Natural killer cell treated with Interleukin-12 subunit alpha and Interleukin-12 subunit beta and Interleukin-15 and Interleukin-18, amount 100 ng/mL, for 72 hours (primary cell): ENCODE results near the gene NCMAP. TPM values are rescaled to one million over a fixed set of nuclear protein-coding genes. Genes with fewer than 3 reads are reported as not detected.

Experiments used
- ATAC-seq, 2 donors: fragments of 150-1000 bp; cut with Tn5 transposase in 1 of 2; sonication (Bioruptor Pico), chemical (Tn5 transposase) in 1 of 2; 2 replicates each; pipeline ENCODE4 v1.10.0; 2021
- DNase-seq: peaks from one replicate; pipeline ENCODE4 v3.0.0; 2022; ENCODE audit warnings: low spot score
- H3K27ac Mint-ChIP-seq, 2 donors: 1 replicate in 1 of 2; 2 replicates in 1 of 2; pipeline ENCODE4 v1.8.0; 2022; ENCODE audit warnings: mixed read lengths in 2 of 2, mild to moderate bottlenecking in 1 of 2, moderate library complexity in 1 of 2
- H3K27me3 Mint-ChIP-seq, 2 donors: 1 replicate in 1 of 2; 2 replicates in 1 of 2; pipeline ENCODE4 v1.8.0; 2022; ENCODE audit warnings: mixed read lengths in 2 of 2
- H3K36me3 Mint-ChIP-seq: one replicate; pipeline ENCODE4 v1.8.0; 2022; ENCODE audit warnings: mixed read lengths
- H3K4me1 Mint-ChIP-seq, 2 donors: 1 replicate in 1 of 2; 2 replicates in 1 of 2; pipeline ENCODE4 v1.8.0; 2022; ENCODE audit warnings: low read depth in 2 of 2, mixed read lengths in 2 of 2, mild to moderate bottlenecking in 1 of 2
- H3K4me3 Mint-ChIP-seq: one replicate; pipeline ENCODE4 v1.8.0; 2022; ENCODE audit warnings: mixed read lengths
- H3K9me3 Mint-ChIP-seq: 2 replicates; pipeline ENCODE4 v1.8.0; 2022; ENCODE audit warnings: mixed read lengths
- total RNA-seq, 2 donors: library from RNA; stranded (reverse); gene quantifications; one replicate each; pipeline ENCODE4 v1.2.3, GENCODE V29; 2022

Gene NCMAP
- total RNA-seq, 2 donors from 2014 or later = not detected

DNA sequence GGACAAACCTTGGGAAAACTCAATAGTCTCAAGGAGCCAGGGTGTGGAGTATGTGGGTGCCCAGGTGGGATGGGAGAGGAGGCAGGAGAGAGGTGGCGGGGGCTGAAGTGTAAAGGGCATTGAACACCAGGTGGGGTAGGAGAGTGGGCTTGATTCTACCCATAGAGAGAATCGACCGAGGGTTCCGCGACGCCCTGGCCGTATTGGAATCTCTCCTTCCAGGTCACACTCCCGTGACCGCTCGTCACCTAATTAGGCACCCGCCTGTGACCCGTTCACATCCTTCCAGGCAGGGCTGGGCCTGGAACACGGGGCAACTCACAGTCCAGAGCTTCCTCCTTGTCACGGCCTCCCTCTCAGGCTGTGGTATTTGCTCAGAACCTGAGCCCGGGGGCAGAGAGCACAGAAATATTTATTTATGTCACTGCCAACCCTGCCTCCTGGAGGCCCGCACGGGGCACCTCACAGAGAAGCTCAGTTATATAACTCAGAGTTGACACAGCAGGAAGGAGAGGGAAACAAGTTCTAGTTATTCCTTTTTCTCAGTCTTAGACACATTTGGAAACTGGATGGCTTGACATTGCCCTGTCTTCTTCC is 12.0 kb downstream of the NCMAP start:
- Mint-ChIP-seq H3K4me3 (no peak overlapping the region), H3K9me3 (no peaks in the 10 kb centered on the region), H3K4me1 (peaks cover 7 to 9% of the 10 kb centered on the region in 2 donors), H3K36me3 (no peaks in the 10 kb centered on the region), H3K27me3 (peaks cover 2 to 14% of the 10 kb centered on the region in 2 donors), H3K27ac (no peak overlapping the region)
- ATAC-seq = no peak
- DNase-seq = peak; percentile 3

DNA sequence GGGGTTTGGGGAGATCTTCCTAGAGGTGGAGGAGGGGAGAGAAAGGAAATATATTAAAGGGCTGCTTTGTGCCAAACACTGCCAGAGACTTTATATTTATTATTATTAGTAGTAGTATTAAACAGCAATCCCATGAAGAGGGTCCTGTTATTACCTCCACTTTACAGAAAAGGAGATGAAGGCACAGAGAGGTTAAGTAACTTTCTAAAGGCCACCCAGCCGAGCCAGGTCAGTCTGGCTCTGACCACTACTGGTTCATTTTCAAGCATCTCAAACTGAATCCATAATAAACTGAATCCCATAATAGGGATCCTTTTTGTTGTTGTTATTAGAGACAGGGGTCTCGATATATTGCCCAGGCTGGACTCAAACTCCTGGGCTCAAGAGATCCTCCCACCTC is 12.6 kb downstream of the NCMAP start:
- ATAC-seq (no peak), DNase-seq (no peak)
- no peaks in the 10 kb centered on the region for H3K36me3 Mint-ChIP-seq
- peaks cover 0 to 12% of the 10 kb centered on the region in 2 donors for H3K27me3 Mint-ChIP-seq
- no peak overlapping the region for H3K27ac Mint-ChIP-seq
- no peaks in the 10 kb centered on the region for H3K9me3 Mint-ChIP-seq
- H3K4me3 Mint-ChIP-seq = no peak overlapping the region
- peaks cover 7 to 9% of the 10 kb centered on the region in 2 donors for H3K4me1 Mint-ChIP-seq

DNA sequence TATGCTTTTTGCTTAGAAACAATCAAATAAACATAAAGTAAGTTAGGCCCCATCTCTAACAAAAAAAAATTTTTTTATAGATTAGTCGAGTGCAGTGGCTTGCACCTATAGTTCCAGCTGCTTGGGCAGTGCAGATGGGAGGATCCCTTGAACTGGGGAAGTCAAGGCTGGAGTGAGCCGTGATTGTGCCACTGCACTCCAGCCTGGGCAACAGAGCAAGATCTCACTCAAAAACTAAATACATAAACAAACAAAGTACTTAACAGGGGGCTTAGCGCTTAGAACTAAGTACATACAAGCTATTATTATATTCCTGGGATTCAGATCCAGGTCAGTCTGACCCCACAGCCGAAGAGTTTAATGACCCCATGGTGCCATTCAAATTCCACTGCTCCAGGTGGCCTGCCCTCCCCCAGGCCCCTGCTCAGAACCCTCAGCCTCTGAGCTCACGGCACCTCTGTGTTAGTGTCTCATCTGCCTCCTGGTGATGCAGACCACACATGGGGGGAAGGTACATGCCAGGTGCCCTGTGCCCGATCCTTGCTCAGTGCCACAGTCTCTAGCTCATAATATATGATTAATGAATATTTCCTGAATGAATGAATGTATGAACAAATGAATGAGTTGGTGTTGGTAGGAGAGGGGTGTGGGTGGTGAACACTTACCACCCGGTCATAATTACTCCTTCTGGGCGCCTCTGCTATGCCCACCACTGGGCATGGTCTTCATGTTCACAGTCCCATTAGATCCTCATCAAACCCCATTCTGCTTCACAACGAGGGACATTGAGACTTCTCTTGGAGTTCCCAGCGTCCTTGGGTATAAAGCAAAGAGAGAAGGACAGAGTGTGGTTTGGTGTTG is 14.6 kb downstream of the NCMAP start:
- Mint-ChIP-seq H3K27me3 (peaks cover 0 to 8% of the 10 kb centered on the region in 2 donors), H3K4me3 (no peak overlapping the region), H3K9me3 (no peaks in the 10 kb centered on the region), H3K27ac (no peak overlapping the region), H3K4me1 (peaks cover 7 to 9% of the 10 kb centered on the region in 2 donors), H3K36me3 (no peaks in the 10 kb centered on the region)
- ATAC-seq (no peak), DNase-seq (peak; percentile 42)

DNA sequence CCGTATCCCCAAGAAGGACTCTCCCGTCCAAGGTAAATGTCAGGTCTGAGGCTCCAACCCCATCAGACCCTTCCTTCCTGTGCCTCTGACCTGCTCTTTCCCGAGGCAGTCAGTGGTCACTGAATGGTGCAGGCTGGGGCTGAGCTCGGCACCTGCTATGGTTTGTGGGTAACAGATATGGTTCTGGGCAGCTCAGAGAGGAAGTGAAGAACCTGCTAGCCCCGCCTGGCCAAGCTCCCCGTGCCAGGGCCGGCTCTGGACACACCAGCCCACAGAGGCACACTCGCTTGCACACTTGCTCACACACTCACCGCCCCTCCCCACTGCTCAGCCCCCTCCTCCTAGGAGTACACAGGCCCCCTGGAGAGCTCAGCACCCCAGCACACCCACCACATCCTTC is 16.4 kb downstream of the NCMAP start:
- peak overlapping the region in 1 of 2 donors; percentile 90 for H3K27ac Mint-ChIP-seq
- no peaks in the 10 kb centered on the region for H3K9me3 Mint-ChIP-seq
- peak overlapping the region; percentile 15 for H3K4me3 Mint-ChIP-seq
- ATAC-seq (peak; percentile 79 to 80), DNase-seq (no peak)
- H3K27me3 Mint-ChIP-seq = peaks cover 0 to 2% of the 10 kb centered on the region in 2 donors
- peaks cover 7 to 9% of the 10 kb centered on the region in 2 donors for H3K4me1 Mint-ChIP-seq
- no peaks in the 10 kb centered on the region for H3K36me3 Mint-ChIP-seq

DNA sequence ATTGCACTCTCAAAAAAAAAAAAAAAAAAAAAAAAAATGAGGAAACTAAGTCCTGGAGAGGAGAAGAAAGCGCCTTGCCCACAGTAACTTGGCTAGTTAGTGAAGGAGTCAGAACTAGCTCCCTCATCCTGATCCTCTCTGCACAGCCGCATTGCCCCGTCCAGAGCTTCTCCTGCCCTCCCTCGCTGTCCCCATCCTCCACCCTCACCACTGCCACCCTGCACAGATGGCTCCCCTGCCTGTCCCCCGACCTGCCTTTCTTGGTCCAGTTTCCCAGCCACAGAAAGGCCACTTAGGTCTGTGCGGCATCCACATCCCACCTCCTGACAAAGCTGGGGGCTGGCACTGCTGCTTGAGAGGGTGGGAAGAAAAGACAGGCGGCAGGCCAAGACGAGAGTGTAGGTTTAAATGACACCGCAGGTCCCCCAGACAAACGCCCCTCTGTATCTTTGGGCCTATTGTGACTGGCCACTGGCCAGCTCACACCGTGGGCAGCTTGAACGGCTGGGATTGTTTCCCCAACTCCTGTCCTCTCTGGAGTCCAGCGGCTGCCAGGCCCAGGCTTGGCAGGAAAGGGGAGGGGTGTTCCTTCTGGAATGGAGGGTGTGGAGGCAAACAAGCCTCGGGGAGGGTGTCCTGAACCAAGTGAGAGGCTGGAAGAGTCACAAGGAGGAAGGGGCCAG is 20.2 kb downstream of the NCMAP start:
- peaks cover 0 to 4% of the 10 kb centered on the region in 2 donors for H3K27me3 Mint-ChIP-seq
- H3K27ac Mint-ChIP-seq = no peak overlapping the region
- H3K4me1 Mint-ChIP-seq = peaks cover 7 to 9% of the 10 kb centered on the region in 2 donors
- no peak overlapping the region for H3K4me3 Mint-ChIP-seq
- ATAC-seq (no peak), DNase-seq (no peak)
- H3K9me3 Mint-ChIP-seq = no peaks in the 10 kb centered on the region
- no peaks in the 10 kb centered on the region for H3K36me3 Mint-ChIP-seq

DNA sequence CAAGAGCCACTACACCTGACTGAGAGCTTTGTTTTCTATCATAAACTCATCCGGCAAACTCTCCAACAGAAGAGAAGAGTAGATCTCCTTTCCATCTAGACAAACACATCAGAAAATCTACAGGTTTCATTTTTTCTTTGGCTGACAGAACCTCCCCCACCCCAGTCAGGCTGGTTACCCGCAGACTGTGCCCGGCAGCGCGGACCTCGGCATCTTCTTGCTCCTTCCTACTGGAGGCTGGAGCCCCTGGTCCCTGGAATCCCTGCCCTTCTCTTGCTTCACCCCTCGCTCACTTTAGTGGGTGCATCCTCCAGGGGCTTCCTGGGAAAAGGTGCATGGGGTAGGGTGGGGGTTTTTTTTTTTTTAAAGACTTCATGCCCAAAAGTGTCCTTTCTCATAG is 23.0 kb downstream of the NCMAP start:
- DNase-seq (no peak), ATAC-seq (no peak)
- Mint-ChIP-seq H3K4me3 (no peak overlapping the region), H3K9me3 (no peaks in the 10 kb centered on the region), H3K27ac (no peak overlapping the region), H3K4me1 (no peaks in the 10 kb centered on the region), H3K27me3 (peaks cover 0 to 4% of the 10 kb centered on the region in 2 donors), H3K36me3 (no peaks in the 10 kb centered on the region)

DNA sequence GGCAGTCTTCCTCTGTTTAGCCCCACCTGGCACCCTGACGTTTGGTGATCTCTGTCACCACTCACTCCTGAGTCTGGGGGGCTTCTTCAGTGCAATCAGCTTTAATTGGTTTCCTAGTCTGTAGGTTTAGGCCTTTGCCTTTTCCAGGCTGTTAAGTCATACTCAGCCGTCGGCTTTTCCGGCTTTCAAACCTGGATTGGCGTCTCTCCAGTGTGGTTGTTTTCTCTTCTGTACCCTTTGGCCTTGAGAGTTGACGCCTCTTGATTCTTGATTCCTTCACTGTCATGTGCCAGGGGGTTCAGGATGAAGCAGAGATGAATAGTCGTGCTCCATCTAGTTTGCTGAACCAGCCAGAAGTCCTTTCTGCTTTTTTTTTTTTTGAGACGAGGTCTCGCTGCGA is 24.9 kb downstream of the NCMAP start:
- no peak overlapping the region for H3K27ac Mint-ChIP-seq
- peaks cover 9 to 14% of the 10 kb centered on the region in 2 donors for H3K27me3 Mint-ChIP-seq
- DNase-seq = no peak
- ATAC-seq = no peak
- H3K4me3 Mint-ChIP-seq = no peak overlapping the region
- no peaks in the 10 kb centered on the region for H3K9me3 Mint-ChIP-seq
- no peaks in the 10 kb centered on the region for H3K4me1 Mint-ChIP-seq
- H3K36me3 Mint-ChIP-seq = no peaks in the 10 kb centered on the region

DNA sequence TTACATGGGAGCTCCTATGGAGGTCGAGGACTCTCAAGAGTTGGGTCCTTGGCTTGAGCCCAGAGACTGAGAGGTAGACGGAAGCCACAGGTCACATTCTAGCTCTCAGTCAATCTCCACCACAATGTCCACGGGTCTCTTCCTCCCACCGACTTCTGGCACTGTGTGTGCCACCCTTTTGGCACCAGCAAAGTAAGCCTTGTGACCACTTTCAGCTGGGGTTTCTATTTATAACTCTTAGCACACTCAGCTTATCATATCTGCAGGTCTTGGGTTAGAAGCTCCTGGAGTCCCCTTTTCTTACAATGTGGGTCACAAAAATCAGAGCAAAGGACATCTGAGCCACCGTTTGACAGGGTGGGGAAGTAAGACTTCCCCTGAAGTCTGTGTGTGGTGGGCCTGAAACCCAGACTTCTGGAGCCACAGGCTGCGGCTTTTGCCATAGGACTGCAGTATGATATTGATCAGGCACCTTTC is 28.3 kb downstream of the NCMAP start:
- DNase-seq (no peak), ATAC-seq (no peak)
- no peak overlapping the region for H3K27ac Mint-ChIP-seq
- H3K27me3 Mint-ChIP-seq = peaks cover 12 to 14% of the 10 kb centered on the region in 2 donors
- no peak overlapping the region for H3K4me3 Mint-ChIP-seq
- no peaks in the 10 kb centered on the region for H3K36me3 Mint-ChIP-seq
- H3K4me1 Mint-ChIP-seq = no peaks in the 10 kb centered on the region
- no peaks in the 10 kb centered on the region for H3K9me3 Mint-ChIP-seq

DNA sequence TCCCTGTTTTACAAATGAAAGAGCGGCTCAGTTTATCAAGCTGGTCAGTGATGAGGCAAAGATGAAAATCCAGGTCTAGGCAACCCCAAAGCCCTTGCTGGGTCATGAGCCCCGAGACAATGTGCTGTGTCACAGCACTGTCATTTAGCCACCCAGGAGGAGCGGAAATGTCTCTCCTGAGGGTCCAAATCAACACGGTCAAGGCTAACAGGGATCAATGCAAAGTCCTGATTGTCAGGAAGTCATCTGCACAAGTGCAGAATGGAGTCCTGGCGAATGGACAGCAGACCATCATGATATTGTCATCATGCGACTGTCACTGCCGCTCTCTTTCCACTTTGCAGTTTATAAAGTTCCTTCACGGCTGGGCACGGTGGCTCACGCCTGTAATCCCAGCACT is 30.2 kb downstream of the NCMAP start:
- DNase-seq (no peak), ATAC-seq (no peak)
- no peaks in the 10 kb centered on the region for H3K4me1 Mint-ChIP-seq
- H3K27me3 Mint-ChIP-seq = peaks cover 12 to 13% of the 10 kb centered on the region in 2 donors
- H3K36me3 Mint-ChIP-seq = no peaks in the 10 kb centered on the region
- no peaks in the 10 kb centered on the region for H3K9me3 Mint-ChIP-seq
- no peak overlapping the region for H3K4me3 Mint-ChIP-seq
- H3K27ac Mint-ChIP-seq = peak overlapping the region in 1 of 2 donors; percentile 29

DNA sequence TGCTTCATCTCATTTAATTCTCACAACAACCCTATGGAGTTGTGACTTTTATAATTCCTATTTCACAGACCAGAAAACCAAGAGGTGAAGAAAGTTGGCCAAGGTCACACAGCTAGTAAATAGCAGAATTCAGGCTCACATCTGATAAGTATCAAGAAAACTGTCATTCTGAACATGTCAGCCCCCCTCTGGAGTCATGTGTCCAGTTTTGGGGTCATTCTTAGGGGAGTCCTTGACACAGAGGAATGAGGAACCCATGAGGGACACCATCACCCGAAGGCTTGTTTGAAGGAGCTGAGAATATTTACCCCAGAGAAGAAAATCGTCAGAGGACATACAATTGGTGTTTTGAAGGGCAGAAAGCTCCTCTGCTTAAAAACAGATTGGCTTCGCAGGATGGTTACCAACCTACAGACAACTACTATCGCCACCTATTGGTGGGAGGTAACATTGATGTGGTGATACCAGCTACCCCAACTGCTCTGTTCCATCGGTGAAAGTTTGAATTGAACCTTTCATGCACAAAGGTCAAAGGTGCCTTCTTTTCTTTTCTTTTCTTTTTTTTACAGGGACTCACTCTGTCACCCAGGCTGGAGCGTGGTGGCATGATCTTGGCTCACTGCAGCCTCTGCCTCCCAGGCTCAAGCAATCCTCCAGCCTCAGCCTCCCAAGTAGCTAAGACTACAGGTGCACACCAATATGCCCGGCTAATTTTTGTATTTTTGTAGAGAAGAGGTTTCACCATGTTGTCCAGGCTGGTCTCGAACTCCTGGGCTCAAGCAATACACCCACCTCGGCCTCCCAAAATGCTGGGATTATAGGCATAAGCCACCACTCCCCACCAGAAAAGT is 31.3 kb downstream of the NCMAP start:
- H3K9me3 Mint-ChIP-seq = no peaks in the 10 kb centered on the region
- H3K4me1 Mint-ChIP-seq = no peaks in the 10 kb centered on the region
- no peaks in the 10 kb centered on the region for H3K36me3 Mint-ChIP-seq
- no peak overlapping the region for H3K4me3 Mint-ChIP-seq
- ATAC-seq (peak; percentile 72 to 81), DNase-seq (peak; percentile 67)
- H3K27me3 Mint-ChIP-seq = peaks cover 12 to 13% of the 10 kb centered on the region in 2 donors
- no peak overlapping the region for H3K27ac Mint-ChIP-seq

DNA sequence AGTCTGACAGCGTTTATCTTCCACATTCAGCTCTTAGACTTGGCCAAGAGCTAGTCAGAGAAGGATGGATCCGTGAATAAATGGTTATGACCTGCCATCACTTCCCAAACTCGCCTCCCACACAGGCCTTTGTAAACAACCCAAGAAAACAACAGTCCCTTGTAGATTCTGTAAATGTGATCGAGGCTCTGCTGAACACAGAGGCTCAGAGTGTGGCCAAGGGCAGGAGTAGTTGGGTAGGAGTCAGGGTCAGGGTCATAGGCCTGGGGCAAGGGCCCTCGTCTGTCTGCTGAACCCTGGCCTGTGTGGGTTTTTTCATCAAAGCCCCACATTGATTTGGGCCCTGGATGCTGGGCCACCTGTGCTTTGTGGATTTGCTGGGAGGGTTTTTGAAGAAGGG is 32.7 kb downstream of the NCMAP start:
- DNase-seq (no peak), ATAC-seq (no peak)
- Mint-ChIP-seq H3K9me3 (no peaks in the 10 kb centered on the region), H3K4me1 (no peaks in the 10 kb centered on the region), H3K36me3 (no peaks in the 10 kb centered on the region), H3K4me3 (no peak overlapping the region), H3K27ac (no peak overlapping the region), H3K27me3 (peaks cover 12 to 13% of the 10 kb centered on the region in 2 donors)

DNA sequence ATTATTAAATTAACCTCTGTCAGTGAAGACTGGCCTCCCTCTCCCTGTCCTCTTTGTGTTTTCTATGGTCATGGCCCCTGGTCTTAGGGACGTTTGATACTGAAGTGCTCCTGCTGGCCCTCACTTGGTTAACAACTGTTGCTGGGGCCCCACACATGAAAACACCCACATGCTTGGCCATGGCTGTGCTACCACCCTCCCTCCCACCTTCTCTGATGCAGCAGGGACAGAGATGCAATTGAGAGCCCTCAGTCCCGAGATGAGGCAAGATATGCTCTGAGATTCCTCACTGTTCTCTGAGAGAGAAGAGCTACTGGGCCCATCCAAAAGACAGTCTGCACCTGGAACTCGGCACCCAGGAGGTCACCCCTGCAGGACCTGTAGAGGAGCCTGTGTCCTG is 33.3 kb downstream of the NCMAP start:
- Mint-ChIP-seq H3K4me1 (no peaks in the 10 kb centered on the region), H3K36me3 (no peaks in the 10 kb centered on the region), H3K27me3 (peaks cover 12% of the 10 kb centered on the region in 2 donors), H3K4me3 (no peak overlapping the region), H3K9me3 (no peaks in the 10 kb centered on the region), H3K27ac (no peak overlapping the region)
- DNase-seq (no peak), ATAC-seq (no peak)

DNA sequence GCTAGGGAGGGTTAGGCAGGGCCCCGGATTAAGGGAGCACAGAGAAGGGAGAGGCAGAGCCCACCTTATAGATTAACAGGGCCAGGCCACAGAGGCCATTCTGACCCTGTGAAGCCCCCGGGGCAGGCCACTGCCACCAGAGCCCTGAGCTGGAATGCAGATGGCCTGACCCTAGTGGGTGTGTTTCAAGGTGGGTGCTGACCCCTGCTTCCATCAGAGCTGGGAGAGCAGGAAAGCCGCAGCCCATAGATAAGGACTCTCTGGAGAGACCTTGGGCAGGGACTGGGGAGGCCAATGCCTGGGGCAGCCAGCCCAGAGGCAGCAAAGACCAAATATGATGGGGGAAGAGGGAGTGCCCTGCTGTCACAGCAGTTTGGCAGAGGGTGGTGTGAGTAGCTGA is 35.9 kb downstream of the NCMAP start:
- Mint-ChIP-seq H3K36me3 (no peaks in the 10 kb centered on the region), H3K4me3 (no peak overlapping the region), H3K27me3 (peaks cover 6 to 13% of the 10 kb centered on the region in 2 donors), H3K27ac (no peak overlapping the region), H3K4me1 (no peaks in the 10 kb centered on the region), H3K9me3 (no peaks in the 10 kb centered on the region)
- DNase-seq (no peak), ATAC-seq (no peak)
